ENCODE data around the gene OR4K13.

Gene OR4K13, protein sequence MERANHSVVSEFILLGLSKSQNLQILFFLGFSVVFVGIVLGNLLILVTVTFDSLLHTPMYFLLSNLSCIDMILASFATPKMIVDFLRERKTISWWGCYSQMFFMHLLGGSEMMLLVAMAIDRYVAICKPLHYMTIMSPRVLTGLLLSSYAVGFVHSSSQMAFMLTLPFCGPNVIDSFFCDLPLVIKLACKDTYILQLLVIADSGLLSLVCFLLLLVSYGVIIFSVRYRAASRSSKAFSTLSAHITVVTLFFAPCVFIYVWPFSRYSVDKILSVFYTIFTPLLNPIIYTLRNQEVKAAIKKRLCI

DNA sequence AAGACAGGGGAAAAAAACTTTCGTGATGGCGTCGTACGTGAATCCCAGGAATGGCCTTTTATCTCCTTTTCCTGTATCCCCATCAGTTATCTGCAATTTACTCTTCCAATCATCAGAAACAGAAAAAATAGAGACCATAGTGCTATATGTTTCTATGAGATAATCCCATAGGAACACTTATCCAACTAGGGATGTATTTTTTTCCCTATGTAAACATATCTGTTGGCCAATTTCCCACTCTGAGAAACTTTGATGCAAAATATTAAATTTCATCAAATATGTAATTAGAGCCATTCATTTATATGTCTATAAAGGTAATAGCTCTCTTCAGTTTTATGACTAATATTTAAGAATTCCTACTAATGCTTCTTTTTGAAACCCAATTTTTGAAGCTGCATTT, at the start of gene OR4K13:
Gene OR4K13 (minus strand): TSS at position 101 of the 400 bp plus-strand sequence. CDS start 1,280 bp downstream, outside the sequence.
- DNase-seq: no peak

DNA sequence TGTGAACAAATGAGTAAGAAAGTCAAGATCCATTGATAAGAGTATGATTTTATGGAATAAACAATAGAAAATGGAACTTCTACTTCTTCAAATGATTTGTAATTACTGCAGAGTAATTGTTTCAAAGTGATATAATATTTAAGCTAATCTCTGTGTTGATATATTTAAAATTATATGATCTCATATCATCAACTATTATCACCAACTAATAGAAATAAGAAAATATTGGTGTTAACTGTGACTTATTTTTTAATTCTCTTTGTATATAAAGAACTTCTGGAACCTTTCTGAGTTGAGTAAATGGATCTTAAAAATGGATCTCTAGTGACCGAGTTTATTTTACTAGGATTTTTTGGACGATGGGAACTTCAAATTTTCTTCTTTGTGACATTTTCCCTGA, 23.9 kb upstream of the OR4K13 start, which contains the start of gene OR4L1:
Gene OR4L1 (plus strand): TSS at position 301 of the 400 bp plus-strand sequence. CDS start 0 bp downstream, at position 301.
- no peak for DNase-seq

DNA sequence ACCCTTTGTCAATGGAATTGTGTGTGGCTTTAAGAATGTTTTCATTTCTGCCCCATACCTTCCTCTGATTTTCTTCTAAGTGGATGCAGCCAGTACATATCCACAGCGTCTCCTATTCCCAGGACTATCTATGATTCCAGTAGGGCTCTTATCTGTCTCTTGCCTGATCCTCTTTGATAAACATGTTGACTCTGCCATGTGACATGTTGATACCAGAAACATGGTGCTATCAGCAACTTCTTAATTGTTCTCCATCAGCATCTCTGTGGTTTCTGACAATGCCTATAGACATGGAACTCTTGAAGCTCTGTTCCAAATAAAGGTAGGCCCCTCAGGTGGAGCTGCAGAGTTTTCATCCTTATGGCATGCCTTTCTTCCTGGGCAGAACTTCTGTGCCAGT, 12.4 kb upstream of the OR4K13 start:
- DNase-seq: no peak

DNA sequence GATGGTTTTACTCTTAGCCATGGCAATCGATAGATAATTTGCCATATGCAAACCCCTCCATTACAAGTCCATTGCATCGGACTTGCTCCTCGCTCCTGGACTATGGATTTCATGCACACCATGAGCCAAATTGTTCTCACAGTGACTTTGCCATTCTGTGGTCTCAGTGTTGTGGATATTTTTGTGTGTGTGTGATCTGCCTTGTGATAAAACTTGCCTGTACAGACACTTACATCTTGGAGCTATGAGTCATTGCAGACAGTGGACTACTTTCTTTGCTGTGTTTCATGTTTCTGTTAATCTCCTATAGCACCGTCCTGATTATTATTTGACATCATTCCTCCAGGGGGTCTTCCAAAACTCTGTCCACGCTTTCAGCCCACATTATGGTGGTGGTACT, 8.4 kb upstream of the OR4K13 start:
- DNase-seq: no peak

DNA sequence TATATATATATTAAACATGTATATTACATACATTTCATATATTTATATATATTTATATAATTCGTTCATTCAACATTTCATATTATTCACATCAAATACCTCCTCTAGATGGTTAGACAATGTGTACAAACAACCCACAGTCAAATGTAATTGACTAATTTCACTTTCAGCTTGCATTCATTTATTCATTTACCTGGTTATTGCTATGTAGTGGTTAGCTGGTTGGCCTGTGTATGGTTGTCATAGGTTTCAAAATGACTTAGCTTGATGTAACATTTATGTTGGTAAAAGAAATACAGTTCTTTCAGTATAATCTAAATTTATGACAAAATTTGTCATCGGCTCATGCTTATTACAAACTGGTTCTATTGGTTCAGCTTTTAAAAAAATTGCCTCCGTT, 389 bp downstream of the OR4K13 start:
- no peak for DNase-seq

DNA sequence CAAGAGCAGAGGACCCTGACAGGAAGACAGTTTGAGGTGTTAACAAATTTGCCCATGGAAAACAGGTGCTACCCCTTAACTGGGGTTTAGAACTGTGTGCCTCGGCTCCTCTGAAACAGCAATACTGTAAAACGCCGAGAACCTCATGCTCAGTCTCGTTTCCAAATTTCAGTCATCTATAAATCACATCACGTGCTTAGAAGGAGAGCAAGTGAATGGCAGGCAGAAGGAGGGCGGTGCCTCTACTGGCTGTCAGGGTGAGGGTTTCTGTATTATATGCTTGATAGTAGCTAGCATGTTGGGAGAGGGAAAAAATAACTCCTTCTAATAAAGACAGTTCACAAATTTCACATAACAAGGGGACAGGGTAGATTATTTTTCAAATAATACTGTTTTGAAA, 4.8 kb downstream of the OR4K13 start:
- no peak for DNase-seq

DNA sequence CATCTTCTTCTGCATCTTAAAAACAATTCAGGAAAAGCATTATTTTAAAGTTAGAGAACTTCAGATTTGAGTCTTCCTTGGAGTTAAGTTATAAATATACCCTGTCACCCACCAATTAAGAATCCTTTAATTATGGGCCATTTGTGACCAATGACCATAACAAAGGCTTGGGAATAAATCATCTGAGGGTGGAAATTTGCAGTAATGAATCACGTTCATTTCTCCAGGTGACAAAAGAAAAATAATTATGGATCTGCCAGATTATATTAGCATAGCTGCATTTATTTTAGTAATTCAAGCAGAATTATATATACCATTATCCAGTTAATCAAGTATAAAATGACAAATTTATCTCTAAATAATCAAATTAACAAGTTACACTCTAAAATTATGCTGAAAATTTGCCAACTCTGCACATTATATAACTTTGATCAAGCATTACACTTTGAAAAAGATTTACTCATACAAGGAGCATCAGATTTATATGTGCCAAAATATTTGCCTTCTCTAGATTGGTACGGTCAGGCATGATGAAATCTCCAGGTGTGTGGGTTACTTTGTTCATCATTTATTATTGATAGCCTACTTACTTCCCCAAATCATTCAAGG, 16.5 kb downstream of the OR4K13 start, which contains the start of gene OR4K14:
Gene OR4K14 (minus strand): TSS at position 51 of the 609 bp plus-strand sequence. CDS start 4,114 bp downstream, outside the sequence.
- DNase-seq: no peak

DNA sequence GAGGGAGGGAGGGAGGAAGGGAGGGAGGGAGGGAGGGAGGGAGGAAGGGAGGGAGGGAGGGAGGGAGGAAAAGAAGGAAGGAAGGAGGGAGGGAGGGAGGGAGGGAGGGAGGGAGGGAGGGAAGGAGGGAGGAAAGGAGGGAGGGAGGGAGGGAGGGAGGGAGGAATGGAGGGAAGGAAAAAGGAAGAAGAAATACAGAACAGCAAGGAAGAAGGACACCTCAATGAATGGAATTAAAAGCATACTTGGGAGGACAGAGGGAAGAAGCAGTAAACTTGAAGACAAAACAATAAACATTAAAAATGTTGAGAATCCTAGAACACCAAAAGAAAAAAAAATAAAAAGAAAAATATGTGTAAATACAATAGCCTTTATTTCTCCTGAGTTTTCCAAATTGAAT, 27.7 kb downstream of the OR4K13 start:
- no peak for DNase-seq

DNA sequence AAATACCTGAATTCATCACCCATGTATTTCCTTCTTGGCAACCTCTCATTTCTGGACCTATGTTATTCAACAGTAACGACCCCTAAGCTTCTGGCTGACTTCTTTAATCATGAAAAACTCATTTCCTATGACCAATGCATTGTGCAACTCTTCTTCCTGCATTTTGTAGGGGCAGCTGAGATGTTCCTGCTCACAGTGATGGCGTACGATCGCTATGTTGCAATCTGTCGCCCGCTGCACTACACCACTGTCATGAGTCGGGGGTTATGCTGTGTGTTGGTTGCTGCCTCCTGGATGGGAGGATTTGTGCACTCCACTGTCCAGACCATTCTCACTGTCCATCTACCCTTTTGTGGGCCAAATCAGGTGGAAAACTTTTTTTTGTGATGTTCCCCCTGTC, 33.5 kb downstream of the OR4K13 start:
- no peak for DNase-seq

DNA sequence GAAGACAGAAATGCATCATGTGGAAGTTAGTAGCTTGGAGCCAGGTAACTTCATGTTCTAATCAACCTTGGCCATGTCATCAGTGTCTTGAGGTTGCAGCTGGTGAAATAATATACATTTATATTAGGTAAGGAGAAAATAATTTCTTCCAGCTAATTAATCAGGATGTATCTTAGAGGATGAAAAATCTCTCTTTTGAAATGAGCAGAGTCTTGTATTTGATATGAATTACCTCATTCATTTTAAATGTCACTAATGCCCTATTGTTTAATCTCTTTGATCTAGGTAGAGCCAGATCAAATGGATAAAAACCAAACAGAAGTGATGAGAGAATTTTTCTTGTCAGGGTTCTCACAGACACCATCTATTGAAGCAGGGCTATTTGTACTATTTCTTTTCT, 34.0 kb downstream of the OR4K13 start, which contains the start of gene OR4Q2:
Gene OR4Q2 (plus strand): TSS at position 301 of the 400 bp plus-strand sequence.
- DNase-seq: no peak

DNA sequence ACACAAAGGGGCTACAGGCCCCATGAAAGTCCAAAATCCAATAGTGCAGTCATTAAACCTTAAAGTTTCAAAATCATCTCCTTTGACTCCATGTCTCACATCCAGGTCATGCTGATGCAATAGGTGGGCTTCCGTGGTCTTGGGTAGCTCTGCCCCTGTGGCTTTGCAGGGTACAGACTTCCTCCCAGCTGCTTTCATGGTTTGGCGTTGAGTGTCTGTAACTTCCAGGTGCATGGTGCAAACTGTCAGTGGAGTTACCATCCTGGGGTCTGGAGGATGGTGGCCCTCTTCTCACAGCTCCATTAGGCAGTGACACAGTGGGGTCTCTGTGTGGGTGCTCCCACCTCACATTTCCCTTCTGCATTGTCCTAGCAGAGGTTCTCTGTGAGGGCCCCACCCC, 42.4 kb downstream of the OR4K13 start:
- DNase-seq: no peak

Data from activated T-cell treated with anti-CD3 and anti-CD28 coated beads, Interleukin-2, amount 50 U/mL, for 48 hours (primary cell).